BJ (cell line): ENCODE results near the gene PSPN. TPM values are rescaled to one million over a fixed set of nuclear protein-coding genes. Genes with fewer than 3 reads are reported as not detected.
"Not testable (repeated sequence)": the region's sequence is repeated elsewhere in the genome, so short reads cannot be mapped to it uniquely, and the experiment has no call there.

Experiments
- CTCF ChIA-PET: fragments of 350-600 bp; formaldehyde crosslinking; extraction: SDS; loops from one replicate; lab custom pipeline; 2021; ENCODE audit warnings: antibody characterized with exemption, inconsistent platforms; lab: Yijun Ruan, JAX
- POLR2A ChIA-PET: fragments of 300-600 bp; sonication (Branson Sonifier 250); formaldehyde crosslinking; extraction: SDS; loops from one replicate; lab custom pipeline; 2021; ENCODE audit warnings: antibody characterized with exemption; lab: Charles Lee
- DNase-seq: peaks from one replicate; pipeline ENCODE4 v3.0.0-alpha.2; 2011; ENCODE audit warnings: low read depth
- H3K27me3 ChIP-seq: 2 replicates; pipeline ENCODE4 v1.6.0; 2011; ENCODE audit warnings: low read length; ENCODE audit not compliant: control insufficient read depth, insufficient read depth
- H3K36me3 ChIP-seq: 2 replicates; pipeline ENCODE4 v1.5.1; 2011; ENCODE audit warnings: low read length; ENCODE audit not compliant: control insufficient read depth, insufficient read depth
- H3K4me3 ChIP-seq: 2 replicates; pipeline ENCODE4 v1.5.1; 2011; ENCODE audit warnings: low read depth, mild to moderate bottlenecking, control low read depth, low read length
- CTCF ChIP-seq: IDR thresholded peaks from 2 replicates; pipeline ENCODE4 v1.5.1; 2011; ENCODE audit warnings: low read depth, mild to moderate bottlenecking, control low read depth, inconsistent platforms, low read length, moderate library complexity; ENCODE audit not compliant: insufficient read depth
- polyA plus RNA-seq: library from polyadenylated mRNA; depleted of rRNA; stranded (reverse); fragments of >200 nt; gene quantifications from 2 replicates; pipeline ENCODE4 v1.2.3, GENCODE V29; 2011

PSPN gene
- polyA plus RNA-seq, 1 experiment, result 0.32 TPM

GRCh38 chr19:6352381-6353165 lies 23.2 kb downstream of the PSPN start:
- ChIA-PET CTCF (interaction anchor here (1.2 to 3.0 kb wide), 3 partner anchors 8 to 134 kb away, joined by 4 to 17 read pairs (median 5); no protein-coding TSS in a partner anchor), POLR2A (no interaction called here)
- Histone ChIP-seq H3K4me3 (no peak overlapping the region), H3K36me3 (no peaks in the 10 kb centered on the region), H3K27me3 (no peaks in the 10 kb centered on the region)
- no peak for DNase-seq
- TF ChIP-seq CTCF, result no peak

DNA sequence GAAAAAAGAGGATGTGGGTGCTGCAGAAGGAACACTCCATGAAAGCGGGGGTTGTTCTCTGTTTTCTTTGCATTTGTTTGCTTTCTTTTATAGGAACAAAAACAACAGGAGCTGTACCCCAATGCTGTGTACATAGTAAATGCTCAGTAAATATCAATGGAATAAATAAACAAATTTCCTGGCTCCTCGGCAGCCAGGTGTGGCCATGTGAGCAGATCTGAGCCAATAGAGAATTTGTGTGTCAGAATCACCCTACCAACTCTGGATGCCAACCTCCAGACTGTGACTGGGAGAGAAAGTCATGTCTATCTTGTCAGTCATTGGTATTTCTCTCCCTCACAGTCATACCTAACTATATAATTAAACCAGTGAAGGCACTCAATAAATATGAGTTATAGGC lies 25.0 kb downstream of the PSPN start:
- no peak overlapping the region for H3K4me3 ChIP-seq
- no peaks in the 10 kb centered on the region for H3K27me3 ChIP-seq
- ChIA-PET POLR2A (no interaction called here), CTCF (interaction anchor here (1.1 kb wide), 1 partner anchor 9 kb away, joined by 3 read pairs; no protein-coding TSS in a partner anchor)
- H3K36me3 ChIP-seq, result no peaks in the 10 kb centered on the region
- no peak for TF ChIP-seq CTCF
- DNase-seq, result no peak

- DNase-seq, H3K4me3 ChIP-seq, H3K36me3 ChIP-seq, H3K27me3 ChIP-seq, CTCF ChIA-PET: not testable (repeated sequence)
- POLR2A ChIA-PET, result interaction anchor here (0.6 kb wide), 1 partner anchor 309 kb away, joined by 3 read pairs; no protein-coding TSS in a partner anchor
Observed at GRCh38 chr19:6349271-6349670, 26.5 kb downstream of the PSPN start.

- DNase-seq, result no peak
- Histone ChIP-seq H3K4me3 (no peak overlapping the region), H3K27me3 (no peaks in the 10 kb centered on the region), H3K36me3 (no peaks in the 10 kb centered on the region)
- CTCF ChIA-PET, result interaction anchor here (1.3 kb wide), 1 partner anchor 11 kb away, joined by 4 read pairs; no protein-coding TSS in a partner anchor
- TF ChIP-seq CTCF, result no peak
- POLR2A ChIA-PET, result no interaction called here
Observed at GRCh38 chr19:6343462-6343861, 32.3 kb downstream of the PSPN start.

DNA sequence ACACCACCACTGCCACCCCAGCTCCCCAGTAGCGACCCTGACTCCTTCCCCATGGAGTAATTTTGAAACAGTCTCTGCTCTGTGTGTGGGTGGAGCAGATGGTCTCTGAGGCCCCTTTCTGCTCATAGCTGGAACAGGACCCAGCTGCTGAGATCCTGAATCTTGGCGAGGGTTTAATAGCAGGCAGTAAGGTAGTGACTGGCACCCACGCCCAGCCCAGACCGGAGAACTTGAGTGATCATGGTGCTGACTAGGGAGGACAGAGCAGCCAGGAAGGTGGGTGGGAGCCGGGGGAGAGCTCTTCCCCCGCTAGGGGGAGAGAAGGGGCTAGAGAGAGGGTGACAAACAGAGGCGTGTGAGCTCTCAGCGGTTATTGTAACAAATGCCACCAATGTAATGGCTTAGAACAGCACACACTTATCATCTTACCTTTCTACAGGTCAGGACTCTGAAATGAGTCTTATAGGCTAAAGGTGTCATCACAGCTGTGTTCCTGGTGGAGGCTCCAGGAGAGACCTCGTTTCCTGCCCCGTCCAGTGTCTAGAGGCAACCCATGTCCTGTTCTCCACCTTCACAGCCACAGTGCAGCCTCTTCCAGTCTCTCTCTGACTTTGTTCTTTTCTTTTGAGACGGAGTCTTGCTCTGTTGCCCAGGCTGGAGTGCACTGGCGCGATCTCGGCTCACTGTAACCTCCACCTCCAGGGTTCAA lies 35.1 kb downstream of the PSPN start:
- no peak for DNase-seq
- no peak for TF ChIP-seq CTCF
- no peak overlapping the region for H3K4me3 ChIP-seq
- ChIA-PET CTCF (interaction anchor here (1.6 kb wide), 1 partner anchor 122 kb away, joined by 6 read pairs; no protein-coding TSS in a partner anchor), POLR2A (no interaction called here)
- no peaks in the 10 kb centered on the region for H3K27me3 ChIP-seq
- H3K36me3 ChIP-seq, result no peaks in the 10 kb centered on the region
